PFSK-1 (cell line): ENCODE data around the gene ZNF343.

Source experiments
- FOXP2 ChIP-seq: optimal IDR thresholded peaks from 2 replicates; pipeline ENCODE3; 2011; ENCODE audit warnings: borderline replicate concordance, control low read depth, inconsistent platforms; ENCODE audit not compliant: insufficient read depth; ENCODE audit errors: extremely low read length, extremely low read depth
- POLR2AphosphoS5 ChIP-seq: IDR thresholded peaks from 2 replicates; pipeline ENCODE4 v1.6.1; 2012; ENCODE audit warnings: low read depth, mild to moderate bottlenecking, control low read depth, low read length, moderate library complexity
- REST ChIP-seq, 2 experiments: IDR thresholded peaks; 2 replicates each; pipeline versions ENCODE4 v1.6.1 to v1.8.0; 2011 to 2012; ENCODE audit warnings: low read depth in 2 of 2, low read length in 2 of 2, control low read depth in 1 of 2, inconsistent platforms in 1 of 2, mild to moderate bottlenecking in 1 of 2, moderate library complexity in 1 of 2; ENCODE audit not compliant: insufficient read depth in 1 of 2
- SIN3A ChIP-seq: IDR thresholded peaks from 2 replicates; pipeline ENCODE4 v1.6.1; 2012; ENCODE audit warnings: mild to moderate bottlenecking, low read length, moderate library complexity, borderline replicate concordance; ENCODE audit not compliant: insufficient read depth
- TAF1 ChIP-seq: IDR thresholded peaks from 2 replicates; pipeline ENCODE4 v1.6.1; 2012; ENCODE audit warnings: low read length, control low read depth, borderline replicate concordance; ENCODE audit not compliant: insufficient read depth

Gene ZNF343

GRCh38 chr20:2458919-2459499, 49.7 kb downstream of the ZNF343 start:
- TF ChIP-seq TAF1 (no peak), FOXP2 (no peak), POLR2AphosphoS5 (peak; percentile 41), REST (IDR thresholded peaks at IDR 0.05; ENCODE audit: insufficient read depth in 1 of 2, low read depth in 2 of 2, low read length in 2 of 2) (no peak), SIN3A (no peak)

- TF ChIP-seq REST (IDR thresholded peaks at IDR 0.05; ENCODE audit: insufficient read depth in 1 of 2, low read depth in 2 of 2, low read length in 2 of 2) (no peak), FOXP2 (no peak), POLR2AphosphoS5 (no peak), TAF1 (no peak), SIN3A (no peak)
Measured at GRCh38 chr20:2455771-2456497, 52.8 kb downstream of the ZNF343 start.

GRCh38 chr20:2453792-2454191, 54.9 kb downstream of the ZNF343 start:
- TF ChIP-seq FOXP2 (no peak), REST (IDR thresholded peaks at IDR 0.05; ENCODE audit: insufficient read depth in 1 of 2, low read depth in 2 of 2, low read length in 2 of 2) (no peak), SIN3A (no peak), POLR2AphosphoS5 (no peak), TAF1 (no peak)

GRCh38 chr20:2451939-2452732, 56.6 kb downstream of the ZNF343 start:
- TF ChIP-seq REST (IDR thresholded peaks at IDR 0.05; ENCODE audit: insufficient read depth in 1 of 2, low read depth in 2 of 2, low read length in 2 of 2) = no peak
- TF ChIP-seq POLR2AphosphoS5 = no peak
- TF ChIP-seq TAF1 = no peak
- TF ChIP-seq FOXP2 = no peak
- TF ChIP-seq SIN3A = no peak
